Muscle layer of colon (tissue), 2 donors: ENCODE measurements around the gene TFR2.

ENCODE experiments used
- H3K27ac ChIP-seq: one replicate; pipeline ENCODE4 v1.7.0; 2013; ENCODE audit warnings: low read depth, mild to moderate bottlenecking, low read length, moderate library complexity
- H3K27me3 ChIP-seq, 2 donors: one replicate each; pipeline ENCODE4 v1.7.0; 2013; ENCODE audit warnings: low read length in 2 of 2, mild to moderate bottlenecking in 2 of 2; ENCODE audit not compliant: insufficient read depth in 2 of 2, control insufficient read depth in 1 of 2
- H3K36me3 ChIP-seq: one replicate; pipeline ENCODE4 v1.7.0; 2013; ENCODE audit warnings: mild to moderate bottlenecking, low read length; ENCODE audit not compliant: insufficient read depth
- H3K4me1 ChIP-seq: one replicate; pipeline ENCODE4 v1.7.0; 2013; ENCODE audit warnings: mild to moderate bottlenecking, low read length; ENCODE audit not compliant: insufficient read depth
- H3K4me3 ChIP-seq, 2 donors: one replicate each; pipeline ENCODE4 v1.7.0; 2013; ENCODE audit warnings: low read length in 2 of 2, low read depth in 1 of 2, mild to moderate bottlenecking in 1 of 2, moderate library complexity in 1 of 2
- H3K9ac ChIP-seq: one replicate; pipeline ENCODE4 v1.7.0; 2013; ENCODE audit warnings: low read length
- H3K9me3 ChIP-seq: one replicate; pipeline ENCODE4 v1.7.0; 2013; ENCODE audit warnings: mild to moderate bottlenecking, low read length
- donor health status: abdominal sarcoma.
- donor health status: Adenocarcinoma of cecum.

The TFR2 gene

DNA sequence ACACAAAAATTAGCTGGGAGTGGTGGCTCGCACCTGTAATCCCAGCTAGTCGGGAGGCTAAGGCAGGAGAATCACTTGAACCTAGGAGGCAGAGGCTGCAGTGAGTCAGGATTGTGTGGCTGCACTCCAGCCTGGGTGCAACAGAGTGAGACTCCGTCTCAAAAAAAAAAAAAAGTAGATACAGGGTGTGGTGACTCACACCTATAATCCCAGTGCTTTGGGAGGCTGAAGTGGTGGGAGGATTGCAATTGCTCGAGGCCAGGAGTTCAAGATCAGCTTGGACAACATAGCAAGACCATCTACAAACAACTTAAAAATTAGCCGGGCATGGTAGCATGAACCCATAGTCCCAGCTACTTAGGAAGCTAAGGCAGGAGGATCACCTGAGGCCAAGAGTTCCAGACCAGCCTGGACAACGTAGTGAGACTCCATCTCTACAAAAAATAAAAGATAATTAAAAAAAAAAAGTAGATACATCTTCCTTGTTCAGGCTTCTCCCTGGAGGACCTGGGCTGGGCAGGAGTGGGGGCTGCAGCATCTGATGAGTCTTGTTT lies 27.0 kb downstream of the TFR2 start:
- Histone ChIP-seq H3K27ac (no peak overlapping the region), H3K4me3 (no peak overlapping the region), H3K27me3 (no peaks in the 10 kb centered on the region), H3K9ac (no peak overlapping the region), H3K4me1 (peaks cover 10% of the 10 kb centered on the region), H3K36me3 (peaks cover 5% of the 10 kb centered on the region), H3K9me3 (no peaks in the 10 kb centered on the region)

DNA sequence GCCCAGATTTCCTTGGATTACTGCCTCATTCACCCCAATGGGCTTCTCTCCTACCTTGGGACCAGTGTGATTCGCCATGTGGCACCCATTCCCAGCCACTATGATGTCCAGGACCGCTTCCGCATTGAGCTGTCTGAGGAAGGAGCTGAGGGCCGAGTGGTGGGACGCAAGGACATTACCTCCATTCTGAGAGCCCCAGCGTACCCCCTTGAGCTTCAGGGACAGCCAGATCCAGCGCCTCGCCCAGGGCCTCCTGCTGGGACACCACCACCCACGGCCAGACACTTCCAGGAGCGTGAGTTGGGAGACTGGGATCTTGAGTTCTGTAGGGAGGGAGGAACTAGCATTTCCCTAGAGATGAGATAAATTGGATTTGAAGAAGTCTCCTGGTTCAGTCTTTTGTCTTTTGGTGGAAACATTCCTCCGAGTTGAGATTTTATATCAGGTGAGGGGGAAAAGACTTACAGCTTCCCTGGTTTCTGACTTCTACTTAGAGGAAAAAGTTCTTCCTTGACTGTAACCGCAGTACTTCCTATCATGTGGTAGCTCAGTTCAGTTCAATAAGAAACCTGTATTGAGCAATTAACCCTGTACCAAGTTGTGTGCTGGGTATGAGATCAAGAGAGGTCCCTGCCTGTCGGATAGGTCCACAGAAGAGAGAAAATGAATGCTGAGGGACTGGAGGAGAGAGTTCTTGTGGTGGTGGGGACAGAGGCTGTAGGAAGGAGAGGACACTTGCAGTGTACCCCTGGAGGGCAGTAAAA lies 27.8 kb downstream of the TFR2 start:
- H3K9me3 ChIP-seq: no peaks in the 10 kb centered on the region
- H3K4me1 ChIP-seq: peaks cover 10% of the 10 kb centered on the region
- H3K27me3 ChIP-seq: no peaks in the 10 kb centered on the region
- H3K36me3 ChIP-seq: peaks cover 5% of the 10 kb centered on the region
- no peak overlapping the region for H3K27ac ChIP-seq
- peak overlapping the region; percentile 73 to 77 for H3K4me3 ChIP-seq
- H3K9ac ChIP-seq: peak overlapping the region; percentile 74

DNA sequence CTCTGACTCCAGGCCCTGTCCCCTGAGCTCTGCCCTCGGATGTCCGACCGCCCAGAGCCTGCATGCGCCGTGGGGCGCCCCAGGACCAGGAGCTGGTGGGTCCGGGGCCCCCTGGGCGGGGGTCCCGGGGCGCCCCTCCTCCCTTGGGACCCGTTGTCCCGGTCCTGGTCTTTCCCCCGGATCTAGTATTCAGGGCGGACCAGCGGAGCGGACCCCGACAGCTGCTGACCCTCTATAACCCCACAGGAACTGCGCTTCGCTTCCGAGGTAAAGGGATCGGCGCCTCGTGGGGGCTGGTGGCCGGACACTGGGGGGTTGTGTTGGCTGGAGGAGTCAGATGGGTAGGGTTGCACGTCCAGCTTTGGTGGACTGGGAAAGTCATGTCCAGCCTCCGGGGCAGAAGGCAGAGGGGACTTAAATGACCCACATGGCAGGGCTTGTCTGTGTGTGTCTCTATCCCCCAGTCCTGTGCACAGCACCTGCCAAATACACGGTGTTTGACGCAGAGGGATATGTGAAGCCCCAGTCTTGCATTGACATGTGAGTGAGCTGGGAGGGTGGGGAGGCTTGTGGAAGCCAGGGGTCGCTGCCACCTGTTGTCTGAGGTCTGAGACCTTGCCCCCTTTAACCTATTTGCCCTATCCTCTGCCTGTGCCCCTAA lies 28.5 kb downstream of the TFR2 start:
- H3K27ac ChIP-seq: peak overlapping the region; percentile 99
- no peaks in the 10 kb centered on the region for H3K27me3 ChIP-seq
- H3K9me3 ChIP-seq: no peaks in the 10 kb centered on the region
- peaks cover 5% of the 10 kb centered on the region for H3K36me3 ChIP-seq
- peak overlapping the region; percentile 74 for H3K9ac ChIP-seq
- H3K4me3 ChIP-seq: peak overlapping the region; percentile 73 to 77
- peaks cover 10% of the 10 kb centered on the region for H3K4me1 ChIP-seq

DNA sequence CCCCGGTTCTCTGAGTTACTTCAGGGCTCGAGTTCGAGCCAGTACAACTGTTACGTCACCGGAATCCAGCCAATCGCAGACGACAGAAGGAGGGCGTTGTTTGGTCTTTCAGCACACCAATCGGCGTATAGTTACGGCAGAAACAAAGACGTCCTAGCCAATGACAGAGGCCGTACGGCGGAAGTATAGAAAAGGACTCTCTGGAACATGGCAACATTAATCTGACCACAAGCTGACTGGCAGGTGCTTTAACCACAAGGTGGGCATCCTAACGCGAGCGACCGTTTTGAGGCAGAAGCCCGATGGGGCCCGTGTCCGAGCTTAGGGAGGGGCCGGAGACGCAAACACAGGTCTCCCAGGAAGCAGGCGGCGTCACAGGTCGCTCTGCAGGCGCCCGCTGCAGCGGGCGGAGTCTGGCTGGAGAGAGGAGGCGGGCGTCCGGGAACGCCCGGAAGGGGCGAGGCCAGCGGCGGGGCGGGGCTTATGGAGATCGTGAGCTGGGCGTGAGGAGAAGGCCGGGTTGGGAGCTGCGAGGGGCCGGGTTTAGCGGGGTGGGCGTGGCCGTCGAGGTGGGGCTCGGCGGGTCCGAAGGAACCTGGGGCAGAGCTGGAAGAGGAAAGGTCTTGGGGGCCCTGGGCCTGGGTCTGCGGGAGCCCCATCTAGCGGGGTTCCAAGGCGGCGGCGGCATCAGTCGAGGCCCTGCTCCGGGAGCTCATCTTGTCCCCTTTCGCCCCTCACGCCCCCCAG lies 29.2 kb downstream of the TFR2 start, which contains the start of gene MOSPD3:
Gene MOSPD3, plus strand, starts transcription at position 558 of the 747 bp plus-strand sequence. CDS start 252 bp downstream, outside the sequence.
- peak within 1 kb of the TSS; percentile 74 for H3K9ac ChIP-seq
- H3K36me3 ChIP-seq: peaks cover 5% of the 10 kb centered on the region
- no peaks in the 10 kb centered on the region for H3K27me3 ChIP-seq
- H3K27ac ChIP-seq: peak within 1 kb of the TSS; percentile 99
- peak within 1 kb of the TSS; percentile 74 to 77 for H3K4me3 ChIP-seq
- no peaks in the 10 kb centered on the region for H3K9me3 ChIP-seq
- peaks cover 10% of the 10 kb centered on the region for H3K4me1 ChIP-seq

DNA sequence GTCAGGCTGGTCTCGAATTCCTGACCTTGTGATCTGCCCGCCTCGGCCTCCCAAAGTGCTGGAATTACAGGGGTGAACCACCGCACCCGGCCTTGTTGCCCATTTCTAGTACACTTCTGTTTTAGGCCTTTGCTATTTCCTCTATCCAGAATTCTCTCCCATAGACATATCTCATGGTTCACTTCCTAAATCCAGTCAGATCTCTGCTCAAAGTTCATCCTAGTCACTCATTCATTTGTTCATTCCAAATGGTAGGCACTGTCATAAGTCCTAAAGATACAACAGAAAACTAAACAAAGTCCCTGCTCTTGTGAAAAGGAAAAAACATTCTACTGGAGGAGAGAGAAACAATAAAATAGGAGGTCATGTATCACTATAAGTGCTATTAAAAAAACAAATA lies 31.4 kb downstream of the TFR2 start:
- H3K9me3 ChIP-seq: no peaks in the 10 kb centered on the region
- no peaks in the 10 kb centered on the region for H3K36me3 ChIP-seq
- H3K4me3 ChIP-seq: no peak overlapping the region
- H3K27me3 ChIP-seq: no peaks in the 10 kb centered on the region
- H3K4me1 ChIP-seq: peaks cover 14% of the 10 kb centered on the region
- no peak overlapping the region for H3K27ac ChIP-seq
- no peak overlapping the region for H3K9ac ChIP-seq

DNA sequence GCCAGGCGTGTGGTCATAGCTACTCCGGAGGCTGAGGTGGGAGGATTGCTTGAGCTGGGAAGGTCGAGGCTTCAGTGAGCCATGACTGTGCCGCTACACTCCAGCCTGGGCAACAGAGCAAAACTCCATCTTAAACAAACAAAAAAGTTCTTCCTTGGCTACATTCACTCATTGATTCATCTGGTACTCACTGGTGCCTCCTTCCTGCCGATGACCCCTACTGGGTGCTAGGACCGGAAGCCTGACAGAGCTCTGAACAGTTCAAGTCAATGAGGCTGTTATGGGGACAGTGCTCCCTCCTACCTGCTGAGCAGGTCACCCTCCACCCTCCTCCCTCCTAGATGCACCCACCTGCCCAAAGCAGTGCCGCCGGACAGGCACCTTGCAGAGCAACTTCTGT lies 34.2 kb downstream of the TFR2 start:
- H3K27me3 ChIP-seq: no peaks in the 10 kb centered on the region
- H3K9me3 ChIP-seq: no peaks in the 10 kb centered on the region
- no peaks in the 10 kb centered on the region for H3K36me3 ChIP-seq
- peaks cover 10% of the 10 kb centered on the region for H3K4me1 ChIP-seq
- H3K4me3 ChIP-seq: no peak overlapping the region
- no peak overlapping the region for H3K27ac ChIP-seq
- H3K9ac ChIP-seq: no peak overlapping the region

DNA sequence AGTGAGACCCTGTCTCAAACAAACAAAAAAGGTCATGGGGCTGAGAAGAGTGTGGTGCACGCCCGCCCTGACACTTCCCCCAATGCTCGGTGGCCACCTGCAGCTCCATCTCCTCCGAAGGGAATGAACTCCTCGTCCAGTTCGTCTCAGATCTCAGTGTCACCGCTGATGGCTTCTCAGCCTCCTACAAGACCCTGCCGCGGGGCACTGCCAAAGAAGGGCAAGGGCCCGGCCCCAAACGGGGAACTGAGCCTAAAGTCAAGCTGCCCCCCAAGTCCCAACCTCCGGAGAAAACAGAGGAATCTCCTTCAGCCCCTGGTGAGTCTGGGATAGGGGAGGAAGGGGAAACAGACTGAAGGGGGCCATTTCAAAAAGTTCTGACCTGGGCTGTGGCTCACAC lies 35.0 kb downstream of the TFR2 start:
- Histone ChIP-seq H3K9me3 (no peaks in the 10 kb centered on the region), H3K4me1 (peaks cover 10% of the 10 kb centered on the region), H3K36me3 (no peaks in the 10 kb centered on the region), H3K9ac (no peak overlapping the region), H3K27ac (no peak overlapping the region), H3K4me3 (no peak overlapping the region), H3K27me3 (no peaks in the 10 kb centered on the region)

DNA sequence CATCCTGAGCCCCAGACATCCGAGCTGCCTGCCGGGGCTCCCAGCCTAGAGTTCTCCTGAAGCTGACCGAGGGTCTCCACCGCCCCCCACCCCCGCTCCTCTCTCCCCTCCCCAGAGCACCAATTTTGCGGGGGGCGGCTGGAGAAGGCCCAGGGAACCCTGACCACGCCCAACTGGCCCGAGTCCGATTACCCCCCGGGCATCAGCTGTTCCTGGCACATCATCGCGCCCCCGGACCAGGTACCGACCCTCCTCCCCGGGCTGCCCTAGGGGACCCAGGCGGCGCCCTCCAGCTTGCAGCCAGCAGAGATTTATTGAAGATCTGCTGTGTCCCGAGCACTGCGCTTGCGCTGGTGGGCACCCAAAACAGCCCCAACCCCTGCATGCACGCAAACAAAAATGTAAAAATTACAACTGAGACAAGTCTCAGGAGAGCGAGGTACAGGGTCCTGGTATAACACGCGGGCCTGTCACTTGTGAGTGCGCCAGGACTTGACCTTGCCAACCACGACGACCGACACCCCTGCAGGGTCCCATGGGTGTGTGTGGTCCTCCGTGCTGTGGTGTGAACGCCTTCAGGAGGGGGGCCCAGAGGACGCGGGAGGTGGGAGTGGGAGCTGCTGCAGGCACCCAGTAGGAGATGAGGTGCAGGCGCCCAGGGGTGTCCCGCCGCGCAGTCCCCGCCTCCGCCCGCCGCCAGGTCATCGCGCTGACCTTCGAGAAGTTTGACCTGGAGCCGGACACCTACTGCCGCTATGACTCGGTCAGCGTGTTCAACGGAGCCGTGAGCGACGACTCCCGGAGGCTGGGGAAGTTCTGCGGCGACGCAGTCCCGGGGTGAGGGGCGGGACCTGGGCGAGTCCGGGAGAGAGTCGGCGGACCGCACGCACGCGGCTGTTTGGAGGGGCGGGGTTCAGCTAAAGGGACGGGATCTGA lies 36.1 kb downstream of the TFR2 start:
- Histone ChIP-seq H3K9ac (no peak overlapping the region), H3K27me3 (no peaks in the 10 kb centered on the region), H3K9me3 (no peaks in the 10 kb centered on the region), H3K4me3 (peak overlapping the region; percentile 52 to 64), H3K27ac (peak overlapping the region; percentile 60), H3K4me1 (peaks cover 10% of the 10 kb centered on the region), H3K36me3 (no peaks in the 10 kb centered on the region)

DNA sequence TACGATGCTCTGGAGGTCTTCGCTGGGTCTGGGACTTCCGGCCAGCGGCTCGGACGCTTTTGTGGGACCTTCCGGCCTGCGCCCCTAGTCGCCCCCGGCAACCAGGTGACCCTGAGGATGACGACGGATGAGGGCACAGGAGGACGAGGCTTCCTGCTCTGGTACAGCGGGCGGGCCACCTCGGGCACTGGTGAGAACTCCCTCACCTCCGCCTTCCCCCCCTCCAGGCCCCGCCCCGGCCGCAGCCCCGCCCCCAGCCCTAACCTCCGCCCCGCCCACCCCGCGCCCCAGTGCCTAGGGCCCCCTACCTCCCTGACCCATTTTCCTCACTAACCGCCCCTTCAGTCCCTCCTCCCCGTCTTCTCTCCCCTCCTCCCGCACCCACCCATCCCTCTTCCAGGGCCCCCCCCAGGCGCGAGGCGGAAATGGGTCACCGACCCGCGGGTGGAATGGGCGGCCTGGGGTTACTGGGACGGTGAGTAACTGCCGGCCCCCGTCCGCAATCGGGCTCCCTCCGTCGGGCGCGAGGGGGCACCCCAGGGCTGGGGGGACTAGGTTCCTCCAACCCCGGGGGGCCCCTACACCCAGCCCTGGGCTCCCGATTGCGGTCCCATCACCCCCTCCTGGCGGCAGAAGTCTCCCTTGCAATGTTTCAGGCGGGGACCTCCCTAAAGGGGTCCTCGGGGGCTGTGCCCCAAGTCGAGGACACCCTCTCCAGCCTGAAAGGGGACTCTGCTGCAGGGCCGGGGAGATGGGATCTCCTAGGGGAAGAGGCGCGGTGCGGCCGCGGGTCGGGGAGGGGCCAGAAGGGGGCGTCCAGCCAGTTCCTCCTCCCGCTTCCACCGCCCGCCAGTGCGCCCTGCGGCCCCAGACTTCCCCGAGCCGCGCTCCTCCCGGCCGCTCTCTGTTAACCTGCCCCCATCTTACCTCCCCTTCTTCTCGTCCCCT lies 37.0 kb downstream of the TFR2 start:
- Histone ChIP-seq H3K4me3 (peak overlapping the region; percentile 52 to 64), H3K4me1 (peaks cover 10% of the 10 kb centered on the region), H3K9me3 (no peaks in the 10 kb centered on the region), H3K27ac (peak overlapping the region; percentile 80), H3K36me3 (no peaks in the 10 kb centered on the region), H3K27me3 (no peaks in the 10 kb centered on the region), H3K9ac (no peak overlapping the region)

DNA sequence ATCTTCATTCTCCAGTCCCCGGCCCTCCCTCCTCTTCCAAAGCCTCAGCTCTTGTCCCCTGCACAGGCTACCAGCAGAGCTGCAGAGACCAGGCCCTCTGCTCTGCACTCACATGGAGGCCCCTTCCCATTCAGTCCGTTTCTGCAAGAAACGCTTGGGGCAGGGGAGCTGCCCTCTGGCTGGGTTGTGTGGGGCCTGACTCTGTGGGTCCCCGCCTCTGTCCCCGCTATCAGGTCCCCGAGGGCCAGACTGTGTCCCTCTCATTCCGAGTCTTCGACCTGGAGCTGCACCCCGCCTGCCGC lies 37.7 kb downstream of the TFR2 start:
- Histone ChIP-seq H3K9ac (no peak overlapping the region), H3K9me3 (no peaks in the 10 kb centered on the region), H3K27me3 (no peaks in the 10 kb centered on the region), H3K27ac (peak overlapping the region; percentile 80), H3K36me3 (no peaks in the 10 kb centered on the region), H3K4me3 (peak overlapping the region; percentile 26 to 55), H3K4me1 (peaks cover 10% of the 10 kb centered on the region)
